K562 (cell line): Measurements from ENCODE around the gene OCSTAMP.

ENCODE experiments used
- BDP1 ChIP-seq: IDR thresholded peaks from 3 replicates; pipeline ENCODE4 v1.6.1; 2011; ENCODE audit not compliant: insufficient read length, insufficient read depth
- BRF1 ChIP-seq: IDR thresholded peaks from 3 replicates; pipeline ENCODE4 v1.6.1; 2011; ENCODE audit warnings: borderline replicate concordance, mild to moderate bottlenecking; ENCODE audit not compliant: insufficient read length; ENCODE audit errors: extremely low read depth
- HDAC2 ChIP-seq: fragments of 450-650 bp; IDR thresholded peaks from 2 replicates; pipeline ENCODE4 v1.6.1; 2016; ENCODE audit warnings: mild to moderate bottlenecking
- NRF1 ChIP-seq, 2 experiments: fragments of 450-650 bp; IDR thresholded peaks in 1 of 2; conservative IDR thresholded peaks in 1 of 2; 2 replicates each; pipeline ENCODE4 v1.6.1; 2014; ENCODE audit warnings: mild to moderate bottlenecking in 2 of 2
- TBL1XR1 ChIP-seq, 2 experiments: IDR thresholded peaks; 2 replicates each; pipeline ENCODE4 v1.6.1; 2012; ENCODE audit warnings: improper control_type of control experiment in 2 of 2, low read length in 2 of 2, mild to moderate bottlenecking in 1 of 2
- ZNF436 ChIP-seq: fragments of 250-450, 450-650 bp; sonication (Bioruptor Pico); formaldehyde crosslinking; IDR thresholded peaks from 2 replicates; pipeline ENCODE4 v1.7.0; 2020; ENCODE audit warnings: mild to moderate bottlenecking

GRCh38 chr20:46551522-46552381, 1.3 kb upstream of the OCSTAMP start:
- TF ChIP-seq BDP1 (no peak), ZNF436 (CRISPR knock-in tag) (no peak), NRF1 (conservative IDR thresholded peaks at IDR 0.05 in 1 of 2, IDR thresholded peaks at IDR 0.05 in 1 of 2) (no peak), HDAC2 (no peak), TBL1XR1 (IDR thresholded peaks at IDR 0.05; ENCODE audit: low read length in 2 of 2) (no peak), BRF1 (no peak)
